ENCODE results near the gene GPRIN1. TPM values are rescaled to one million over a fixed set of nuclear protein-coding genes. Genes with fewer than 3 reads are reported as not detected.
A peak's percentile ranks its signal among the peaks of the same experiment; 100 is the strongest.

The GPRIN1 gene
- total RNA-seq, 2 experiments from 2014 or later: 2.5 to 2.6 TPM

- Mint-ChIP-seq H3K9me3 (no peaks in the 10 kb centered on the region), H3K4me3 (no peak overlapping the region), H3K36me3 (ENCODE audit: low read depth) (no peaks in the 10 kb centered on the region), H3K4me1 (peaks cover 3% of the 10 kb centered on the region), H3K27ac (no peak overlapping the region), H3K27me3 (peaks cover 24% of the 10 kb centered on the region)
- DNase-seq: no peak
- ChIA-PET POLR2A (no interaction called here), CTCF (interaction anchor here (1.6 kb wide), 1 partner anchor 9 kb away, joined by 3 read pairs; the partner anchor contains the start of gene TSPAN17)
These were observed 28.5 kb upstream of the GPRIN1 start for GRCh38 chr5:176638437-176638836.

- Mint-ChIP-seq H3K36me3 (ENCODE audit: low read depth) (no peaks in the 10 kb centered on the region), H3K4me3 (no peak overlapping the region), H3K27me3 (peaks cover 31% of the 10 kb centered on the region), H3K9me3 (no peaks in the 10 kb centered on the region), H3K4me1 (peaks cover 3% of the 10 kb centered on the region), H3K27ac (no peak overlapping the region)
- no peak for DNase-seq
- CTCF ChIA-PET: interaction anchor here (1.6 kb wide), 1 partner anchor 9 kb away, joined by 3 read pairs; the partner anchor contains the start of gene TSPAN17
- POLR2A ChIA-PET: no interaction called here
These were observed 27.6 kb upstream of the GPRIN1 start for GRCh38 chr5:176637556-176637955.

- POLR2A ChIA-PET: no interaction called here
- no peaks in the 10 kb centered on the region for H3K36me3 Mint-ChIP-seq (ENCODE audit: low read depth)
These were observed 26.5 kb upstream of the GPRIN1 start for GRCh38 chr5:176636426-176636825.

DNA sequence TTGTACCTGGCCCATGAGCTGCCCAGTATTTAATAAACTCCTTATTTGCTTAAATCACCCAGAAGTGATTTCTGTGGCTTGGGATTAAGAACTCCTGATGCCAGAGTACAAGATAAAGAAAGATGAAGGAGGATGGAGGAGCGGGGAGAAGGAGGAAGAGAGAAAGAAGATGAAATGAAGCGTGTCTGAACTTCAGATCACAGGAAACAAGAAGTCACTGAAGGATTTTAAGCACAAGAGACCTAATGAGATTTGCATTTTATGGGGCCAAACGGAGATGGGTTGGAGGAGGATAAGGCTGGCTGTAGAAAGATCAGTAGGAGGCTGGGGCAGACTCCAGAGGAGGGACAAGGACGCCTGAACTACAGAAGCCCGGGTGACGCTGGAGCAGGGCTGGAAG lies 23.6 kb upstream of the GPRIN1 start:
- no peak for DNase-seq
- no peaks in the 10 kb centered on the region for H3K36me3 Mint-ChIP-seq (ENCODE audit: low read depth)
- H3K27ac Mint-ChIP-seq: no peak overlapping the region
- no peaks in the 10 kb centered on the region for H3K9me3 Mint-ChIP-seq
- CTCF ChIA-PET: no interaction called here
- peaks cover 64% of the 10 kb centered on the region for H3K27me3 Mint-ChIP-seq
- H3K4me1 Mint-ChIP-seq: peaks cover 8% of the 10 kb centered on the region
- no peak overlapping the region for H3K4me3 Mint-ChIP-seq
- POLR2A ChIA-PET: no interaction called here

More at GRCh38 chr5:176636426-176636825, 26.5 kb upstream of the GPRIN1 start:
- DNase-seq: no peak
- Mint-ChIP-seq H3K27me3 (peaks cover 41% of the 10 kb centered on the region), H3K4me3 (no peak overlapping the region), H3K4me1 (peaks cover 3% of the 10 kb centered on the region), H3K9me3 (no peaks in the 10 kb centered on the region), H3K27ac (no peak overlapping the region)
- CTCF ChIA-PET: interaction anchor here (1.2 to 1.3 kb wide), 2 partner anchors 13 to 16 kb away, joined by 3 read pairs; no protein-coding TSS in a partner anchor

GRCh38 chr5:176632745-176633144 lies 22.8 kb upstream of the GPRIN1 start:
- ChIA-PET CTCF (no interaction called here), POLR2A (no interaction called here)
- H3K4me3 Mint-ChIP-seq: no peak overlapping the region
- DNase-seq: no peak
- no peaks in the 10 kb centered on the region for H3K9me3 Mint-ChIP-seq
- H3K4me1 Mint-ChIP-seq: peaks cover 10% of the 10 kb centered on the region
- H3K27ac Mint-ChIP-seq: no peak overlapping the region
- H3K36me3 Mint-ChIP-seq (ENCODE audit: low read depth): no peaks in the 10 kb centered on the region
- H3K27me3 Mint-ChIP-seq: peaks cover 69% of the 10 kb centered on the region

GRCh38 chr5:176631383-176632200 lies 21.6 kb upstream of the GPRIN1 start:
- ChIA-PET POLR2A (no interaction called here), CTCF (interaction anchor here (1.5 kb wide), 1 partner anchor 8 kb away, joined by 6 read pairs; no protein-coding TSS in a partner anchor)
- H3K9me3 Mint-ChIP-seq: no peaks in the 10 kb centered on the region
- H3K4me1 Mint-ChIP-seq: peaks cover 10% of the 10 kb centered on the region
- DNase-seq: no peak
- no peak overlapping the region for H3K27ac Mint-ChIP-seq
- no peak overlapping the region for H3K4me3 Mint-ChIP-seq
- no peaks in the 10 kb centered on the region for H3K36me3 Mint-ChIP-seq (ENCODE audit: low read depth)
- H3K27me3 Mint-ChIP-seq: peaks cover 77% of the 10 kb centered on the region

DNA sequence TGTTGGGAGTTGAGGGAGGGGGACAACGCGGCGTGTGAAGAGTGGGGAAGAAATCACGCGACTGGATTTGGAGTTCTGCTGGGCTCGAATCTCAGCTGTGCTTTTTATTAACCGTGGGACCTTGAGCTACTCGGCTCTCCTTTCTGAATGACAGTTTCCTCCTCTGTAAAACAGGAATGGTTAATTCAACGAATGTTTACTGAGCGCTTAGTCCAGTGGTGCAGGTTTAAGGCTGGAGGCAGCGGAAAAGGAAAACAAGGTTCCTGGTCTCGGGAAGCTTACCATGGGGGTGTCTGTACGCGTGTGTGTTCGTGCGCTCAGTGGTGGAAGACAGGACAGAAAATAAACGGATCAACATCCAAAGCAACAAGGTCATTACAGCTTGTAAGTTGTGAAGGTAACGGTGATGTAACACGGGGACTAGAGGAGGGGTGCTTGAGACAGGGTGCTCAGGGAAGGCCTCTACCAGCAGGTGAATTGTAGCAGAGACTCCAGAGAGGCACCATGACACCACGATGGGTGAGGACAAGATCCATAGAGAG lies 20.8 kb upstream of the GPRIN1 start:
- POLR2A ChIA-PET: no interaction called here
- Mint-ChIP-seq H3K4me1 (peaks cover 10% of the 10 kb centered on the region), H3K4me3 (peak overlapping the region; percentile 4), H3K27me3 (peaks cover 82% of the 10 kb centered on the region), H3K27ac (no peak overlapping the region), H3K9me3 (no peaks in the 10 kb centered on the region), H3K36me3 (ENCODE audit: low read depth) (no peaks in the 10 kb centered on the region)
- no peak for DNase-seq
- CTCF ChIA-PET: interaction anchor here (0.8 to 1.6 kb wide), 6 partner anchors 9 to 53 kb away, joined by 3 to 6 read pairs (median 4); no protein-coding TSS in a partner anchor

DNA sequence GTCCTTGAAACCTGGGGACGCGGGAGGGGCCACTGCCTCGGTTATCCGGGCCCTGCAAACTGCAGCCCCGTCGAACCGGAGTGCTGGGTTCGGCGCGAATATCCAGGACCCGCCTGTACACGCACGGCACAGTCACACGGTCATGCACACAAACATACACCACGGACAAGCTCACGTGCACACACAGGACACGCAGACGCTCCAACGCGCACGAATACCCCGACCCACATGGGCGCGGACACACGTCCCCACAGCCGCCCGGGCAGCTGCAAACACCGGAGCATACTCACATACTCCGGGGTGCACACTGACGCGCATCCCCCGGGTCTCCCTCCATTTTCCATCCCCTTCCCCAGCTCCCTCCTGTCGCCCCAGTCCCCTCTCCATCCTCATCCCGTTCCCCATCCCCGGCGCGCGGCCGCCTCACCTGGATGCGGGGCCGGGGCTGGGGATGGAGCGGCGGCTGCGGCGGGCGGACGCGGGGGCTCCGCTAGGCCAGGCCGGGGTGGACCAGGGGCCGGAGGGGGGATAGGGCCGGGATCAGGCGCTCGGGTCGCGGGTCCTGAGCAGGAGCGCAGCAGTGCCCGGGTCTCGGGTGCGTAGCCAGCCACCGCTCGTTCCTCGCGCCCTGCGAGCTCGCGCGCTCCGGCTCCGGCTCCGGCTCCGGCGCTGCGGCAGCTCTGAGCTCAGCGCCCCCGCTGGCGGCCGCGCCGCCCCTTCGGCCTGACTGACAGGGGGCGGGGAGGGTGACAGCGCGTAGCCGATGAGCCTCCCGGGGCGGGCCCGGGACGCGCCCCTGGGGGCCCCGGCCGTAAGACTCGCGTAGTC lies 20.1 kb upstream of the GPRIN1 start, which contains the start of the genes EIF4E1B and SNCB:
Gene EIF4E1B, plus strand, starts transcription at position 823 of the 828 bp plus-strand sequence. CDS start 12,113 bp downstream, outside the sequence.
Gene SNCB, minus strand, starts transcription at position 682 of the 828 bp plus-strand sequence. CDS start 880 bp downstream, outside the sequence.
- DNase-seq: peak; percentile 46
- H3K4me1 Mint-ChIP-seq: peaks cover 10% of the 10 kb centered on the region
- peak within 1 kb of the TSS; percentile 4 for H3K4me3 Mint-ChIP-seq
- H3K36me3 Mint-ChIP-seq (ENCODE audit: low read depth): no peaks in the 10 kb centered on the region
- H3K27me3 Mint-ChIP-seq: peaks cover 79% of the 10 kb centered on the region
- no peaks in the 10 kb centered on the region for H3K9me3 Mint-ChIP-seq
- CTCF ChIA-PET: interaction anchor here (0.6 to 1.6 kb wide), 7 partner anchors 9 to 52 kb away, joined by 3 to 6 read pairs (median 4); no protein-coding TSS in a partner anchor
- POLR2A ChIA-PET: no interaction called here
- H3K27ac Mint-ChIP-seq: no peak within 1 kb of the TSS

DNA sequence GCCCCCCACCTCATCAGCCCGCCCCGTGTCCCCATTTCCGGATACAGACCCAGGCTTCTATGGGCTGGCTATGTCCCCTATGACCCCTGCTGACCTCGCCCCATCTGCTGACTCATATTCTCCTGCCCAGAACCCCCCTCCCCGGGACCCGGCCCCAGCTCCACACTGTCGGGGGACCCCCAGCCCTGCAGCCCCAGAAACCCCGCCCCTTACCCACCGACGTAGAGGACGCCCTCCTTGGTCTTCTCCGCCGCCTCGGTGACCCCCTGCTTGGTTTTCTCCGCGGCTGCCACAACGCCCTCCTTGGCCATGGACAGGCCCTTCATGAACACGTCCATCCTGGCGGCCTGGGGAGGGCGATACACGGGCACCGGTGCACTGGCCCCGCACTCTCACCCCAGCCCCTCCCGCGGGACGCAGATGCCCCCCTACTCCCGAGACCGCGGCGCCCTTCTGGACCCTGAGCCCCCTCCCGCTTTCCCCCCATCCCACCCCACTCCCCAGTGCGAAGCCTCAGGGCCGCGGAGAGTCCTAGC lies 19.4 kb upstream of the GPRIN1 start:
- POLR2A ChIA-PET: no interaction called here
- H3K27me3 Mint-ChIP-seq: peaks cover 76% of the 10 kb centered on the region
- no peak for DNase-seq
- peaks cover 10% of the 10 kb centered on the region for H3K4me1 Mint-ChIP-seq
- H3K9me3 Mint-ChIP-seq: no peaks in the 10 kb centered on the region
- no peak overlapping the region for H3K4me3 Mint-ChIP-seq
- no peaks in the 10 kb centered on the region for H3K36me3 Mint-ChIP-seq (ENCODE audit: low read depth)
- CTCF ChIA-PET: interaction anchor here (1.2 to 1.6 kb wide), 2 partner anchors 15 to 29 kb away, joined by 3 to 4 read pairs; no protein-coding TSS in a partner anchor
- H3K27ac Mint-ChIP-seq: no peak overlapping the region

- ChIA-PET CTCF (interaction anchor here (0.6 to 1.2 kb wide), 2 partner anchors 15 to 21 kb away, joined by 3 to 6 read pairs; no protein-coding TSS in a partner anchor), POLR2A (no interaction called here)
- no peaks in the 10 kb centered on the region for H3K9me3 Mint-ChIP-seq
- DNase-seq: no peak
- no peak overlapping the region for H3K27ac Mint-ChIP-seq
- peaks cover 8% of the 10 kb centered on the region for H3K4me1 Mint-ChIP-seq
- no peaks in the 10 kb centered on the region for H3K36me3 Mint-ChIP-seq (ENCODE audit: low read depth)
- peaks cover 74% of the 10 kb centered on the region for H3K27me3 Mint-ChIP-seq
- no peak overlapping the region for H3K4me3 Mint-ChIP-seq
These were observed 18.7 kb upstream of the GPRIN1 start for GRCh38 chr5:176628406-176629228.

GRCh38 chr5:176627582-176627981 lies 17.6 kb upstream of the GPRIN1 start:
- no peak for DNase-seq
- CTCF ChIA-PET: no interaction called here
- Mint-ChIP-seq H3K9me3 (no peaks in the 10 kb centered on the region), H3K4me3 (no peak overlapping the region), H3K27ac (no peak overlapping the region), H3K36me3 (ENCODE audit: low read depth) (no peaks in the 10 kb centered on the region), H3K27me3 (peaks cover 69% of the 10 kb centered on the region), H3K4me1 (peaks cover 8% of the 10 kb centered on the region)
- POLR2A ChIA-PET: no interaction called here

DNA sequence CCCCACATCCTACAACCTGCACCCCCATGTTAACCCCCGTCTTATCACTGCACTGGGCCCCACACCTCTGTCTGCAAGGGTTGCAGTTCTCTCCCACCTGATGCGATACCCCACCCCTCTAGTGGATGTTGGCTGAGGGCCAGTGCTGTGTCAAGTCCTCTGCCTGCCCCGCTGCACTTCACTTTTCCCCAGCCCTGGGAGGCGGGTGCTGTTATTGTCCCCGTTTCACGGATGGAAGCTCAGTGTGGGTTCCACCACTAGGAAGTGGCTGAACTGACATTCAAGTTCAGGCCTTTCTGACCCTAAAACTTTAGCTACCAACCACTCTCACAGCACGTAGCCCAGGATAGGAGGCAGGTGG lies 16.9 kb upstream of the GPRIN1 start:
- peaks cover 8% of the 10 kb centered on the region for H3K4me1 Mint-ChIP-seq
- no peak overlapping the region for H3K4me3 Mint-ChIP-seq
- H3K36me3 Mint-ChIP-seq (ENCODE audit: low read depth): no peaks in the 10 kb centered on the region
- ChIA-PET CTCF (no interaction called here), POLR2A (no interaction called here)
- no peak overlapping the region for H3K27ac Mint-ChIP-seq
- H3K9me3 Mint-ChIP-seq: no peaks in the 10 kb centered on the region
- peaks cover 69% of the 10 kb centered on the region for H3K27me3 Mint-ChIP-seq
- no peak for DNase-seq
